Neural progenitor cell (in vitro differentiated cells): ENCODE results near the gene MRPS6. TPM values are rescaled to one million over a fixed set of nuclear protein-coding genes. Genes with fewer than 3 reads are reported as not detected.

ENCODE experiments used
- DNase-seq: peaks from one replicate; pipeline ENCODE4 v3.0.0-alpha.2; 2016; ENCODE audit warnings: low spot score
- H2AFZ ChIP-seq: fragments of 200-600 bp; sonication (generic); replicated peaks from 2 replicates; pipeline ENCODE4 v1.6.1; 2016; ENCODE audit warnings: antibody characterized with exemption
- H3F3A ChIP-seq: fragments of 200-600 bp; sonication (generic); 2 replicates; pipeline ENCODE4 v1.6.1; 2016; ENCODE audit warnings: antibody characterized with exemption, low read depth
- H3K27ac ChIP-seq: fragments of 200-600 bp; sonication (generic); 2 replicates; pipeline ENCODE4 v1.5.1; 2016; ENCODE audit warnings: mild to moderate bottlenecking
- H3K27me3 ChIP-seq: fragments of 200-600 bp; sonication (generic); 2 replicates; pipeline ENCODE4 v1.6.1; 2016; ENCODE audit warnings: mild to moderate bottlenecking, moderate library complexity
- H3K36me3 ChIP-seq: fragments of 200-600 bp; sonication (generic); 2 replicates; pipeline ENCODE4 v1.5.1; 2016
- H3K4me1 ChIP-seq: fragments of 200-600 bp; sonication (generic); 2 replicates; pipeline ENCODE4 v1.6.1; 2016; ENCODE audit warnings: mixed run types
- H3K4me2 ChIP-seq: fragments of 200-600 bp; sonication (generic); 2 replicates; pipeline ENCODE4 v1.6.1; 2016
- H3K4me3 ChIP-seq: fragments of 200-600 bp; sonication (generic); 2 replicates; pipeline ENCODE4 v1.5.1; 2016
- H3K79me2 ChIP-seq: fragments of 200-600 bp; sonication (generic); 2 replicates; pipeline ENCODE4 v1.6.1; 2016; ENCODE audit warnings: low read depth
- H3K9ac ChIP-seq: fragments of 200-600 bp; sonication (generic); 2 replicates; pipeline ENCODE4 v1.6.1; 2016
- H3K9me3 ChIP-seq: fragments of 200-600 bp; sonication (generic); 2 replicates; pipeline ENCODE4 v1.5.1; 2016; ENCODE audit warnings: low read depth
- H4K20me1 ChIP-seq: fragments of 200-600 bp; sonication (generic); 2 replicates; pipeline ENCODE4 v1.6.1; 2016; ENCODE audit warnings: low read depth
- H3K27ac Mint-ChIP-seq: 3 replicates; pipeline ENCODE4 v1.8.0; 2021; ENCODE audit warnings: mixed read lengths
- H3K27me3 Mint-ChIP-seq: 2 replicates; pipeline ENCODE4 v1.8.0; 2022; ENCODE audit warnings: low read depth, mild to moderate bottlenecking, inconsistent platforms, moderate library complexity, mixed read lengths; ENCODE audit not compliant: insufficient read depth
- H3K36me3 Mint-ChIP-seq: 3 replicates; pipeline ENCODE4 v1.8.0; 2021; ENCODE audit warnings: mixed read lengths
- H3K4me1 Mint-ChIP-seq: 3 replicates; pipeline ENCODE4 v1.8.0; 2021; ENCODE audit warnings: mixed read lengths
- H3K4me3 Mint-ChIP-seq: 3 replicates; pipeline ENCODE4 v1.8.0; 2021; ENCODE audit warnings: mild to moderate bottlenecking, moderate library complexity, mixed read lengths
- H3K9me3 Mint-ChIP-seq: 3 replicates; pipeline ENCODE4 v1.8.0; 2020; ENCODE audit warnings: mixed read lengths
- EZH2 ChIP-seq: fragments of 200-600 bp; sonication (generic); IDR thresholded peaks from 2 replicates; pipeline ENCODE4 v1.6.1; 2017; ENCODE audit warnings: antibody characterized with exemption, mild to moderate bottlenecking, moderate library complexity
- EZH2phosphoT487 ChIP-seq: fragments of 200-600 bp; sonication (generic); IDR thresholded peaks from 2 replicates; pipeline ENCODE4 v1.6.1; 2017; ENCODE audit warnings: antibody characterized with exemption
- total RNA-seq: library from RNA; depleted of rRNA; stranded (reverse); fragments of >200 nt; gene quantifications from 2 replicates; pipeline ENCODE4 v1.2.3, GENCODE V29; 2015; ENCODE audit warnings: low replicate concordance
- TF ChIP-seq, protein P1 (sequence below): fragments of 200-600 bp; sonication (generic); IDR thresholded peaks from 2 replicates; pipeline ENCODE4 v1.5.1; 2017; ENCODE audit warnings: antibody characterized with exemption, mild to moderate bottlenecking

The MRPS6 gene
- total RNA-seq, 1 donor from 2014 or later, result 108 TPM

- H3K36me3 Mint-ChIP-seq, result no peaks in the 10 kb centered on the region
Observed at GRCh38 chr21:34180826-34181359, 107.5 kb downstream of the MRPS6 start.

GRCh38 chr21:34181431-34182039 lies 108.2 kb downstream of the MRPS6 start:
- H3K36me3 Mint-ChIP-seq, result no peaks in the 10 kb centered on the region
- H3F3A ChIP-seq, result peaks cover 35% of the 10 kb centered on the region
- H3K9ac ChIP-seq, result no peak overlapping the region
- peaks cover 14% of the 10 kb centered on the region for H3K9me3 Mint-ChIP-seq
- no peaks in the 10 kb centered on the region for H3K36me3 ChIP-seq
- peak overlapping the region; percentile 91 for H3K27ac Mint-ChIP-seq
- TF ChIP-seq EZH2 (no peak), EZH2phosphoT487 (no peak)
- TF ChIP-seq, protein P1, sequence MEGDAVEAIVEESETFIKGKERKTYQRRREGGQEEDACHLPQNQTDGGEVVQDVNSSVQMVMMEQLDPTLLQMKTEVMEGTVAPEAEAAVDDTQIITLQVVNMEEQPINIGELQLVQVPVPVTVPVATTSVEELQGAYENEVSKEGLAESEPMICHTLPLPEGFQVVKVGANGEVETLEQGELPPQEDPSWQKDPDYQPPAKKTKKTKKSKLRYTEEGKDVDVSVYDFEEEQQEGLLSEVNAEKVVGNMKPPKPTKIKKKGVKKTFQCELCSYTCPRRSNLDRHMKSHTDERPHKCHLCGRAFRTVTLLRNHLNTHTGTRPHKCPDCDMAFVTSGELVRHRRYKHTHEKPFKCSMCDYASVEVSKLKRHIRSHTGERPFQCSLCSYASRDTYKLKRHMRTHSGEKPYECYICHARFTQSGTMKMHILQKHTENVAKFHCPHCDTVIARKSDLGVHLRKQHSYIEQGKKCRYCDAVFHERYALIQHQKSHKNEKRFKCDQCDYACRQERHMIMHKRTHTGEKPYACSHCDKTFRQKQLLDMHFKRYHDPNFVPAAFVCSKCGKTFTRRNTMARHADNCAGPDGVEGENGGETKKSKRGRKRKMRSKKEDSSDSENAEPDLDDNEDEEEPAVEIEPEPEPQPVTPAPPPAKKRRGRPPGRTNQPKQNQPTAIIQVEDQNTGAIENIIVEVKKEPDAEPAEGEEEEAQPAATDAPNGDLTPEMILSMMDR, result no peak
- H3K9me3 ChIP-seq, result no peaks in the 10 kb centered on the region
- no peaks in the 10 kb centered on the region for H3K79me2 ChIP-seq
- H2AFZ ChIP-seq, result no peak overlapping the region
- H3K27me3 Mint-ChIP-seq, result peaks cover 2% of the 10 kb centered on the region
- no peaks in the 10 kb centered on the region for H4K20me1 ChIP-seq
- H3K27me3 ChIP-seq, result no peaks in the 10 kb centered on the region
- peaks cover 59% of the 10 kb centered on the region for H3K4me1 ChIP-seq
- no peak for DNase-seq
- no peak overlapping the region for H3K4me3 ChIP-seq
- H3K4me3 Mint-ChIP-seq, result peak overlapping the region; percentile 78
- peaks cover 60% of the 10 kb centered on the region for H3K4me1 Mint-ChIP-seq
- H3K4me2 ChIP-seq, result peak overlapping the region; percentile 72
- peak overlapping the region; percentile 23 for H3K27ac ChIP-seq

More at GRCh38 chr21:34180826-34181359, 107.5 kb downstream of the MRPS6 start:
- no peaks in the 10 kb centered on the region for H4K20me1 ChIP-seq
- no peaks in the 10 kb centered on the region for H3K9me3 ChIP-seq
- peaks cover 57% of the 10 kb centered on the region for H3K4me1 ChIP-seq
- no peak overlapping the region for H3K9ac ChIP-seq
- TF ChIP-seq EZH2 (no peak), EZH2phosphoT487 (no peak)
- TF ChIP-seq, protein P1, result no peak
- H3K4me2 ChIP-seq, result peak overlapping the region; percentile 72
- Mint-ChIP-seq H3K9me3 (peaks cover 19% of the 10 kb centered on the region), H3K27ac (peak overlapping the region; percentile 75), H3K27me3 (peaks cover 2% of the 10 kb centered on the region), H3K4me1 (peaks cover 57% of the 10 kb centered on the region), H3K4me3 (peak overlapping the region; percentile 78)
- DNase-seq, result peak; percentile 56
- no peaks in the 10 kb centered on the region for H3K79me2 ChIP-seq
- no peaks in the 10 kb centered on the region for H3K36me3 ChIP-seq
- no peaks in the 10 kb centered on the region for H3K27me3 ChIP-seq
- H3K4me3 ChIP-seq, result peak overlapping the region; percentile 25
- peak overlapping the region; percentile 37 for H2AFZ ChIP-seq
- peak overlapping the region; percentile 23 for H3K27ac ChIP-seq
- peaks cover 35% of the 10 kb centered on the region for H3F3A ChIP-seq

DNA sequence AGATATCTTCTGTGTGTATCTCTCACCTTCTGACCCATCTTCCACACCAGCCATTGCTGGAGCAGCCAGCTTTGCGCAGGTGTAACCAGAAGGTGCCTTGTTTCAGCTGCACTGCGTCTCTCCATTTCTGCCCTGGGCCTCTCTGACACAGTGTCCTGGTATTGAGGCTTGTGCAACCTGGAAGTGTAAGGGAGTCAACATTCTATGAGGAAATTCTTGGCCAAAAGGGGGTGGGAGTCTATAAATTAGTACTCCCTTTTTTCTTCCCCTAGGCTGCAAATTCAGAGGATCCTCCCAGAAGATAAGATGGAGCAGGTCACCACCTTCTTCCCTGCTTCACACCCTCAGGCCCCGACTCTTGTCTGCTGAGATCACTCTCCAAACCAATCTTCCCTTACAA lies 109.1 kb downstream of the MRPS6 start:
- Histone ChIP-seq H2AFZ (no peak overlapping the region), H3K4me3 (no peak overlapping the region), H3K36me3 (no peaks in the 10 kb centered on the region), H3K27me3 (no peaks in the 10 kb centered on the region), H3K4me2 (no peak overlapping the region), H3K79me2 (no peaks in the 10 kb centered on the region), H3K9ac (no peak overlapping the region), H3K27ac (no peak overlapping the region), H3K9me3 (no peaks in the 10 kb centered on the region), H3K4me1 (peaks cover 59% of the 10 kb centered on the region), H3F3A (peaks cover 35% of the 10 kb centered on the region), H4K20me1 (no peaks in the 10 kb centered on the region)
- Mint-ChIP-seq H3K36me3 (no peaks in the 10 kb centered on the region), H3K27me3 (peaks cover 2% of the 10 kb centered on the region), H3K4me3 (no peak overlapping the region), H3K4me1 (peaks cover 60% of the 10 kb centered on the region), H3K9me3 (peaks cover 10% of the 10 kb centered on the region), H3K27ac (no peak overlapping the region)
- no peak for TF ChIP-seq EZH2
- no peak for TF ChIP-seq EZH2phosphoT487
- TF ChIP-seq, protein P1, result no peak
- no peak for DNase-seq
